Suprapubic skin (tissue), 4 donors: Measurements from ENCODE around the gene NR6A1. TPM values are rescaled to one million over a fixed set of nuclear protein-coding genes. Genes with fewer than 3 reads are reported as not detected.

Source experiments
- DNase-seq, 2 donors: peaks; one replicate each; pipeline ENCODE4 v3.0.0-alpha.2; 2019; ENCODE audit warnings: low spot score in 2 of 2
- H3K27ac ChIP-seq: fragments of 200-600 bp; sonication (generic); one replicate; pipeline ENCODE4 v1.5.1; 2019
- H3K27me3 ChIP-seq: fragments of 200-600 bp; sonication (generic); one replicate; pipeline ENCODE4 v1.5.1; 2019
- H3K36me3 ChIP-seq: fragments of 200-600 bp; sonication (generic); one replicate; pipeline ENCODE4 v1.5.1; 2019
- H3K4me1 ChIP-seq: fragments of 200-600 bp; sonication (generic); one replicate; pipeline ENCODE4 v1.5.1; 2019
- H3K4me3 ChIP-seq: fragments of 200-600 bp; sonication (generic); one replicate; pipeline ENCODE4 v1.5.1; 2019; ENCODE audit warnings: mild to moderate bottlenecking
- H3K9me3 ChIP-seq: fragments of 200-600 bp; sonication (generic); one replicate; pipeline ENCODE4 v1.5.1; 2019
- EP300 ChIP-seq: sonication (generic); formaldehyde crosslinking; IDR thresholded peaks from one replicate; pipeline ENCODE4 v1.6.1; 2017; ENCODE audit warnings: antibody characterized with exemption
- POLR2A ChIP-seq, 2 donors: fragments of 450-650 bp; IDR thresholded peaks; one replicate each; pipeline ENCODE4 v1.6.1; 2017; ENCODE audit warnings: antibody characterized with exemption in 2 of 2, mild to moderate bottlenecking in 2 of 2, moderate library complexity in 2 of 2
- POLR2AphosphoS5 ChIP-seq, 3 donors: sonication (generic); formaldehyde crosslinking; IDR thresholded peaks; one replicate each; pipeline ENCODE4 v1.6.1; 2017; ENCODE audit warnings: antibody characterized with exemption in 3 of 3
- WGBS: methylation state at CpG from one replicate; pipeline ENCODE4 v1.1.5; 2018; 5-methylcytosine and 5-hydroxymethylcytosine counted together
- total RNA-seq, 4 donors: library from RNA; depleted of rRNA; stranded (reverse); fragments of >200 nt; gene quantifications; one replicate each; pipeline ENCODE4 v1.1.0, GENCODE V29; 2016
- TF ChIP-seq, protein P1 (sequence below), 2 donors: fragments of 200-600 bp in 1 of 2; fragments of 450-650 bp in 1 of 2; sonication (generic) in 1 of 2; IDR thresholded peaks; one replicate each; pipeline ENCODE4 v1.5.1; 2016 to 2019; ENCODE audit warnings: antibody characterized with exemption in 2 of 2, mild to moderate bottlenecking in 1 of 2, moderate library complexity in 1 of 2

Gene NR6A1
- total RNA-seq, 4 donors from 2014 or later = 6.5 to 10.1 (median 6.8) TPM

DNA sequence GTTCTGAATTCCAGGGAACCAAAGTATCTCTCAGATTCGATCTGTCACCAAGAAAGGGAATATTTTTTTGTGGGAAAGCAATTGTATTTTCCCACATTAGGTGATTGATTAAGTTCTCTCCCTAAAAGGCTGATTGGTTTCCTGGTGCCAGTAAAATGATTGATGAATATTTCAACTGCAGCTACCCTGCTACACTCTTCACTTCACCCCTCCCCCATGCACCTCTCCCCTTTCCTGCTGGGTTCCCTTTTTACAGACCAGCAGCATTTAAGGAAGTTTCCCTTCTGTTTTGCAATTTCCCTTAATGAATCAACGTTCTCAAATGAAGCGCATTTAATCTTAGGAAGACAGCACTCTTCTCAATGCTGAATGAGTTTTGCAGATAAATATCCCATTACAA, 13.1 kb downstream of the NR6A1 start:
- Histone ChIP-seq H3K4me3 (no peak overlapping the region), H3K27ac (no peak overlapping the region), H3K9me3 (no peaks in the 10 kb centered on the region), H3K36me3 (no peaks in the 10 kb centered on the region), H3K27me3 (peaks cover 55% of the 10 kb centered on the region), H3K4me1 (no peaks in the 10 kb centered on the region)
- no peak for DNase-seq
- 64% methylated on average over 3 of the region's 3 CpGs for WGBS
- TF ChIP-seq POLR2AphosphoS5 (IDR thresholded peaks at IDR 0.05) = no peak
- no peak for TF ChIP-seq POLR2A (IDR thresholded peaks at IDR 0.05)
- TF ChIP-seq EP300 = no peak
- TF ChIP-seq, protein P1, sequence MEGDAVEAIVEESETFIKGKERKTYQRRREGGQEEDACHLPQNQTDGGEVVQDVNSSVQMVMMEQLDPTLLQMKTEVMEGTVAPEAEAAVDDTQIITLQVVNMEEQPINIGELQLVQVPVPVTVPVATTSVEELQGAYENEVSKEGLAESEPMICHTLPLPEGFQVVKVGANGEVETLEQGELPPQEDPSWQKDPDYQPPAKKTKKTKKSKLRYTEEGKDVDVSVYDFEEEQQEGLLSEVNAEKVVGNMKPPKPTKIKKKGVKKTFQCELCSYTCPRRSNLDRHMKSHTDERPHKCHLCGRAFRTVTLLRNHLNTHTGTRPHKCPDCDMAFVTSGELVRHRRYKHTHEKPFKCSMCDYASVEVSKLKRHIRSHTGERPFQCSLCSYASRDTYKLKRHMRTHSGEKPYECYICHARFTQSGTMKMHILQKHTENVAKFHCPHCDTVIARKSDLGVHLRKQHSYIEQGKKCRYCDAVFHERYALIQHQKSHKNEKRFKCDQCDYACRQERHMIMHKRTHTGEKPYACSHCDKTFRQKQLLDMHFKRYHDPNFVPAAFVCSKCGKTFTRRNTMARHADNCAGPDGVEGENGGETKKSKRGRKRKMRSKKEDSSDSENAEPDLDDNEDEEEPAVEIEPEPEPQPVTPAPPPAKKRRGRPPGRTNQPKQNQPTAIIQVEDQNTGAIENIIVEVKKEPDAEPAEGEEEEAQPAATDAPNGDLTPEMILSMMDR (IDR thresholded peaks at IDR 0.05) = no peak

DNA sequence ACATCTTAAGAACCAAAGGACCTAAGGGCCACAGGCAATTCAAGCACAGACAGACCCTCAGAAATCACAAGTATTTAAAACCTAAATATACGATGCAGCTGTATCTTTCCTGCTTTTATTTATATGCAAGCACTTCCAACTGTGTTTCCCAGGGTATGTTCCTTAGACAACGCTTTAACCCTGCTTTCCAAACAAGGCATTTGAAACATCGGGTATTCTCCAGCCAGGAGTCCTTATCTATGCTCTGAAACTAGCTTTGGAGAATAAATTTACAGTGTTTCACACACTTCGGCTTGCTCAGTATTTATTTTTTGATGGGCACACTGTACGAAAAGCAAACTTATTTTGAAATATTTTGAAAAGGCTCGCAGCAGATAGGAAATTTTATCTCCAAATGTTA, 13.5 kb downstream of the NR6A1 start:
- Histone ChIP-seq H3K36me3 (no peaks in the 10 kb centered on the region), H3K9me3 (no peaks in the 10 kb centered on the region), H3K4me3 (no peak overlapping the region), H3K27ac (no peak overlapping the region), H3K4me1 (no peaks in the 10 kb centered on the region), H3K27me3 (peaks cover 51% of the 10 kb centered on the region)
- TF ChIP-seq, protein P1 (IDR thresholded peaks at IDR 0.05) = no peak
- TF ChIP-seq POLR2A (IDR thresholded peaks at IDR 0.05) (no peak), EP300 (no peak), POLR2AphosphoS5 (IDR thresholded peaks at IDR 0.05) (no peak)
- WGBS = 82% methylated on average over 6 of the region's 6 CpGs
- no peak for DNase-seq

DNA sequence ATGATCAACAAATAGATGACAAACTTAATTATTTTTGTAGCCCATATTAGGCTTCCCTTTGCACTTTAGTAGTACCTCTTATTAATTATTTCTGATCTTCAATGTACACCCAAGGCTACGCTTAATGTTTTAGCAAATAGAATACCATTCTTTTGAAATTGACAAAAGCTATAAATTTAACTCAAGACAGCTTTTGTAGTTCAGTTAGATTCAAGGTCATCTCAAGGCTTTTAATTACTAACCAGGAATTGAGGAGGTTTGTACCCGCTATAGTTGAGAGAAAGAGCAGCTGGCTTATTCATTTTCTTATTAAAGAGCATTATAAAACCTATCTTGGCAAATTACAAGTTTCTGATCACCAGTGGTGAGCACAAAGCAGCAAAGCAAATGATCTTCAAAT, 15.1 kb downstream of the NR6A1 start:
- no peak for TF ChIP-seq POLR2AphosphoS5 (IDR thresholded peaks at IDR 0.05)
- TF ChIP-seq, protein P1 (IDR thresholded peaks at IDR 0.05) = no peak
- no peak for TF ChIP-seq POLR2A (IDR thresholded peaks at IDR 0.05)
- no peak for TF ChIP-seq EP300
- no peaks in the 10 kb centered on the region for H3K36me3 ChIP-seq
- WGBS = 95% methylated on average over 2 of the region's 2 CpGs
- H3K27ac ChIP-seq = no peak overlapping the region
- no peaks in the 10 kb centered on the region for H3K4me1 ChIP-seq
- no peak for DNase-seq
- H3K27me3 ChIP-seq = peaks cover 38% of the 10 kb centered on the region
- H3K9me3 ChIP-seq = no peaks in the 10 kb centered on the region
- H3K4me3 ChIP-seq = no peak overlapping the region

DNA sequence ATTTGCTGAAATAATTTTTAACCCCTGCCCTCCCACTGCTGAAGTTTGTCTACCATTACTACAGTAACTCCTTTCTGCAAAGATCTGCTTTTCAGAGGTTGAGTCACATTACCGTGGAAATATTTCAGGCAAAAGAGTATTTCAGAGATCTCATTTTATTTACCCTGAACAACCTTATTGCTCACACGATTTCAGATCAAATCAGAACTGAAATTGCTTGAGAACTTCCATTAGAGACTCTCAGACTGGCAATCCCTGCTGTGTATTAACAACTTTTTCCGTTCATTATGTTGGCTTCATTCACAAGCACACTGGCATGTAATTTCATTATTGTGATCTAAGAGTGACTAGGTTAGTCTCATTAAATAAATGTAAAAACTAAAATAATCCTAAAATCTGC, 16.1 kb downstream of the NR6A1 start:
- H3K4me3 ChIP-seq = no peak overlapping the region

DNA sequence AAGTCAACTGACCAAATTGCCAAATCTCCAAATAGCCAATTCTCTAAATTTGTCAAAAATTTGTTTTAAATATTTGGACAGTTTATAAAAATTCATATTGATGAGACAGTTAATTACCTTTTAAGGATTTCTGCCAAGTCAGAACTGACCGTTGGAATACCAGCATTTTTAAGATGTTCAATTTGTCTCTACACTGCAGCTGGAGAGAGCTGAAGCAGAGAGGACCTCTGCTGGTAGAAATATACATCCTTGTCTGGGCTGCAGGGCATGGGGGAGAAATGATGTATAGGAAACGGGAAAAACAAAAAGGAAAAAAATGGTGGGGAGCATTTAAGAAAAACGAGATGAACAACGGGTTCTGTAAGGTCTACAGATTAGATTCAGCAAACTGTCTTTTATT, 16.8 kb downstream of the NR6A1 start:
- no peak for TF ChIP-seq POLR2AphosphoS5 (IDR thresholded peaks at IDR 0.05)
- no peak for TF ChIP-seq POLR2A (IDR thresholded peaks at IDR 0.05)
- no peak for TF ChIP-seq EP300
- TF ChIP-seq, protein P1 (IDR thresholded peaks at IDR 0.05) = no peak
- WGBS = 43% methylated on average over 4 of the region's 4 CpGs
- peaks cover 35% of the 10 kb centered on the region for H3K27me3 ChIP-seq
- H3K4me1 ChIP-seq = no peaks in the 10 kb centered on the region
- no peak overlapping the region for H3K4me3 ChIP-seq
- H3K36me3 ChIP-seq = no peaks in the 10 kb centered on the region
- no peak for DNase-seq
- H3K9me3 ChIP-seq = no peaks in the 10 kb centered on the region
- H3K27ac ChIP-seq = no peak overlapping the region

More for the DNA sequence above, 16.1 kb downstream of the NR6A1 start:
- TF ChIP-seq POLR2A (IDR thresholded peaks at IDR 0.05) (no peak), EP300 (no peak)
- TF ChIP-seq, protein P1 (IDR thresholded peaks at IDR 0.05) = no peak
- DNase-seq = no peak
- H3K27me3 ChIP-seq = peaks cover 38% of the 10 kb centered on the region
- H3K4me1 ChIP-seq = no peaks in the 10 kb centered on the region
- H3K36me3 ChIP-seq = no peaks in the 10 kb centered on the region
- no peak overlapping the region for H3K27ac ChIP-seq
- H3K9me3 ChIP-seq = no peaks in the 10 kb centered on the region
- 62% methylated on average over 3 of the region's 3 CpGs for WGBS
